Measurements from ENCODE around the gene PET100.

Gene PET100

GRCh38 chr19:7654401-7654800 lies 24.8 kb downstream of the PET100 start:
- no peak for DNase-seq

GRCh38 chr19:7655581-7655980 lies 26.0 kb downstream of the PET100 start:
- DNase-seq, result no peak

GRCh38 chr19:7657131-7657751 lies 27.6 kb downstream of the PET100 start:
- DNase-seq, result no peak

GRCh38 chr19:7658219-7658686 lies 28.7 kb downstream of the PET100 start:
- DNase-seq, result no peak

- DNase-seq, result no peak
Observed at GRCh38 chr19:7661744-7662538, 32.3 kb downstream of the PET100 start.

GRCh38 chr19:7662657-7663056 lies 33.1 kb downstream of the PET100 start:
- no peak for DNase-seq

GRCh38 chr19:7663706-7664105 lies 34.1 kb downstream of the PET100 start:
- no peak for DNase-seq

- DNase-seq, result no peak
Observed at GRCh38 chr19:7665076-7665475, 35.5 kb downstream of the PET100 start.

- DNase-seq, result no peak
Observed at GRCh38 chr19:7668842-7669241, 39.2 kb downstream of the PET100 start, which contains the start of gene RETN. Gene RETN (plus strand): TSS chr19:7669049. CDS start chr19:7669327, 278 bp downstream.

- DNase-seq, result no peak
Observed at GRCh38 chr19:7669641-7670040, 40.0 kb downstream of the PET100 start.

- peak; percentile 29 for DNase-seq
Observed at GRCh38 chr19:7670150-7670783, 40.7 kb downstream of the PET100 start.

GRCh38 chr19:7670790-7671189 lies 41.2 kb downstream of the PET100 start:
- DNase-seq, result no peak

- no peak for DNase-seq
Observed at GRCh38 chr19:7672522-7672921, 42.9 kb downstream of the PET100 start.

- peak; percentile 69 for DNase-seq
Observed at GRCh38 chr19:7674010-7675005, 44.7 kb downstream of the PET100 start.

GRCh38 chr19:7676376-7676775 lies 46.8 kb downstream of the PET100 start:
- DNase-seq, result no peak

GRCh38 chr19:7676854-7677253 lies 47.3 kb downstream of the PET100 start, which contains the start of gene MCEMP1:
Gene MCEMP1 (plus strand): TSS chr19:7677090. CDS start chr19:7677121, 31 bp downstream.
- DNase-seq, result no peak

GRCh38 chr19:7677669-7678311 lies 48.2 kb downstream of the PET100 start:
- DNase-seq, result no peak

GRCh38 chr19:7678971-7679751 lies 49.6 kb downstream of the PET100 start:
- DNase-seq, result peak; percentile 58

- DNase-seq, result no peak
Observed at GRCh38 chr19:7679771-7680605, 50.4 kb downstream of the PET100 start.

Data from NCI-H69 (cell line).